Testis (tissue), 3 donors: Measurements from ENCODE around the gene MTUS2. TPM values are rescaled to one million over a fixed set of nuclear protein-coding genes. Genes with fewer than 3 reads are reported as not detected.

Experiments
- DNase-seq: peaks from one replicate; pipeline ENCODE4 v3.0.0-alpha.2; 2019
- H3K27ac ChIP-seq, 2 donors: fragments of 200-600 bp; sonication (generic); one replicate each; pipeline ENCODE4 v1.5.1; 2019
- H3K27me3 ChIP-seq: fragments of 200-600 bp; sonication (generic); one replicate; pipeline ENCODE4 v1.5.1; 2019
- H3K36me3 ChIP-seq: fragments of 200-600 bp; sonication (generic); one replicate; pipeline ENCODE4 v1.5.1; 2017; ENCODE audit warnings: low read depth; ENCODE audit errors: missing control alignments
- H3K4me1 ChIP-seq: fragments of 200-600 bp; sonication (generic); one replicate; pipeline ENCODE4 v1.5.1; 2019
- H3K4me3 ChIP-seq, 2 donors: fragments of 200-600 bp; sonication (generic); one replicate each; pipeline ENCODE4 v1.5.1; 2017 to 2019
- H3K9me3 ChIP-seq: fragments of 200-600 bp; sonication (generic); one replicate; pipeline ENCODE4 v1.5.1; 2017
- POLR2A ChIP-seq: fragments of 450-650 bp; IDR thresholded peaks from one replicate; pipeline ENCODE4 v1.6.1; 2017; ENCODE audit warnings: antibody characterized with exemption, mild to moderate bottlenecking, moderate library complexity
- whole genome bisulfite sequencing, 2 donors: methylation state at CpG; one replicate each; pipeline ENCODE4 v1.1.5; 2018; 5-methylcytosine and 5-hydroxymethylcytosine counted together
- intact Hi-C: fragments of 100-400 bp; cut with DNase I; formaldehyde crosslinking; loops from one replicate; pipeline ENCODE4 v1.15.1; 2023; ENCODE audit warnings: low total_unique reads
- polyA plus RNA-seq: library from polyadenylated mRNA; stranded (reverse); fragments of 350-450 nt; fragmentation: Illumina TruSeq; extraction: RNeasy Lipid Tissue Mini Kit (QIAGEN cat#74804); gene quantifications from one replicate; pipeline ENCODE4 v1.2.3, GENCODE V29; 2014; ENCODE audit warnings: low read depth, low replicate concordance; ENCODE audit not compliant: insufficient read depth
- total RNA-seq, 2 donors: library from RNA; depleted of rRNA; stranded (reverse); fragments of >200 nt; gene quantifications; one replicate each; pipeline ENCODE4 v1.2.3, GENCODE V29; 2016
- TF ChIP-seq, protein P1 (sequence below), 3 experiments: fragments of 450-650 bp in 2 of 3; fragments of 200-600 bp in 1 of 3; sonication (generic) in 1 of 3; IDR thresholded peaks; one replicate each; pipeline ENCODE4 v1.5.1; 2016 to 2019; ENCODE audit warnings: antibody characterized with exemption in 3 of 3, mild to moderate bottlenecking in 2 of 3, moderate library complexity in 1 of 3

The MTUS2 gene
- total and polyA plus RNA-seq, 3 donors from 2014 or later: 2.1 to 9.2 (median 8.3) TPM

DNA sequence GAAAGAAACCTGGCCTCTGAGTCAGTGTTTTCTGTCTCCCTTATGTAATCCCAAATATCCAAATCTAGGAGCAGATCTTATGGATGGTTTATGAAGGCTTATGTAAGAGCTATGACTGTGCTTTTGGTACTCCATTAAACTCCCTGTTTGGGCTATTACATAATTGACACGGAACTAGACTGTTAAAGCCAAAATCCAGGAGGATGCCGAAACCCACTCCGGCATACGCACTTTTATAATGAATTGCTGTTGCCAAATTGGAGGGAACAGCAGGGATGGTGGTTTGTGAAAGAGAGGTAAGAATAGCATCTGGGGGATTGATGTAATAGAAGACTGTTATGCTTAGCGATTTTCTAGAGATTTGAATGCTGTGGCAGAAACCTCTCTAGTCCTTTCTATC, 2.0 kb downstream of the MTUS2 start:
- intact Hi-C loops: no loop called here
- Histone ChIP-seq H3K27me3 (no peaks in the 10 kb centered on the region), H3K36me3 (no peaks in the 10 kb centered on the region), H3K4me3 (no peak overlapping the region), H3K9me3 (no peaks in the 10 kb centered on the region), H3K27ac (no peak overlapping the region), H3K4me1 (peaks cover 4% of the 10 kb centered on the region)
- no peak for TF ChIP-seq POLR2A
- TF ChIP-seq, protein P1, sequence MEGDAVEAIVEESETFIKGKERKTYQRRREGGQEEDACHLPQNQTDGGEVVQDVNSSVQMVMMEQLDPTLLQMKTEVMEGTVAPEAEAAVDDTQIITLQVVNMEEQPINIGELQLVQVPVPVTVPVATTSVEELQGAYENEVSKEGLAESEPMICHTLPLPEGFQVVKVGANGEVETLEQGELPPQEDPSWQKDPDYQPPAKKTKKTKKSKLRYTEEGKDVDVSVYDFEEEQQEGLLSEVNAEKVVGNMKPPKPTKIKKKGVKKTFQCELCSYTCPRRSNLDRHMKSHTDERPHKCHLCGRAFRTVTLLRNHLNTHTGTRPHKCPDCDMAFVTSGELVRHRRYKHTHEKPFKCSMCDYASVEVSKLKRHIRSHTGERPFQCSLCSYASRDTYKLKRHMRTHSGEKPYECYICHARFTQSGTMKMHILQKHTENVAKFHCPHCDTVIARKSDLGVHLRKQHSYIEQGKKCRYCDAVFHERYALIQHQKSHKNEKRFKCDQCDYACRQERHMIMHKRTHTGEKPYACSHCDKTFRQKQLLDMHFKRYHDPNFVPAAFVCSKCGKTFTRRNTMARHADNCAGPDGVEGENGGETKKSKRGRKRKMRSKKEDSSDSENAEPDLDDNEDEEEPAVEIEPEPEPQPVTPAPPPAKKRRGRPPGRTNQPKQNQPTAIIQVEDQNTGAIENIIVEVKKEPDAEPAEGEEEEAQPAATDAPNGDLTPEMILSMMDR (IDR thresholded peaks at IDR 0.05): no peak
- no peak for DNase-seq
- 72 to 83% methylated on average over 5 of the region's 5 CpGs for WGBS, 2 donors

- Histone ChIP-seq H3K4me3 (no peak overlapping the region), H3K27ac (no peak overlapping the region), H3K4me1 (peaks cover 4% of the 10 kb centered on the region), H3K27me3 (no peaks in the 10 kb centered on the region), H3K36me3 (no peaks in the 10 kb centered on the region), H3K9me3 (no peaks in the 10 kb centered on the region)
- WGBS, 2 donors: 68 to 73% methylated on average over 3 of the region's 3 CpGs
- intact Hi-C loops: no loop called here
- TF ChIP-seq, protein P1 (IDR thresholded peaks at IDR 0.05): no peak
- no peak for TF ChIP-seq POLR2A
- DNase-seq: no peak
Measured at GRCh38 chr13:28822801-28823200, 2.7 kb downstream of the MTUS2 start.

GRCh38 chr13:28825379-28825778, 5.2 kb downstream of the MTUS2 start:
- Histone ChIP-seq H3K4me1 (no peaks in the 10 kb centered on the region), H3K4me3 (no peak overlapping the region), H3K27me3 (no peaks in the 10 kb centered on the region), H3K9me3 (no peaks in the 10 kb centered on the region), H3K36me3 (no peaks in the 10 kb centered on the region), H3K27ac (no peak overlapping the region)
- DNase-seq: no peak
- intact Hi-C loops: no loop called here
- WGBS, 2 donors: 89 to 90% methylated on average over 3 of the region's 3 CpGs
- TF ChIP-seq POLR2A: no peak
- TF ChIP-seq, protein P1 (IDR thresholded peaks at IDR 0.05): no peak

DNA sequence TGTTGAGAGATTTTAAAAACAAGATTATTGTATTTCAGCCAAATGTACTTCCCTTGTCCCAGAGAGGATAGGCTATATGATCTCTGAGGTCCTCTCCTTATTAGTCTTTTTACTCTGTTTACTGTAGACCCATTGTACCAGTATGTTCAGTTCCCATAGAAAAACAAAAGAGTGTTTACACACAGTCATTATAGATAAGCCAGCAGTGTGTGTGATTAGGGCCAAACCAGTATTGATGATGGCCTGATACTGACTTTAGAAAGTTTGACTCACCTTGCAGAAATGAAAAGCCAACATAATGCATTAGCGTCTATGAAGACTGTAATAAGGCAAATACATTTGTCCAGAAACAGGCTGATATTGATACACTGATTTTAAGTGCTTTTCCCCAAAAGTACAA, 6.2 kb downstream of the MTUS2 start:
- WGBS, 2 donors: 95 to 97% methylated on average over 1 of the region's 1 CpG
- DNase-seq: no peak
- Histone ChIP-seq H3K4me3 (no peak overlapping the region), H3K4me1 (no peaks in the 10 kb centered on the region), H3K36me3 (no peaks in the 10 kb centered on the region), H3K27ac (no peak overlapping the region), H3K9me3 (no peaks in the 10 kb centered on the region), H3K27me3 (no peaks in the 10 kb centered on the region)
- TF ChIP-seq POLR2A: no peak
- TF ChIP-seq, protein P1 (IDR thresholded peaks at IDR 0.05): no peak
- intact Hi-C loops: no loop called here

- H3K27me3 ChIP-seq: no peaks in the 10 kb centered on the region
- no peaks in the 10 kb centered on the region for H3K36me3 ChIP-seq
- no peak for TF ChIP-seq POLR2A
- TF ChIP-seq, protein P1 (IDR thresholded peaks at IDR 0.05): no peak
- DNase-seq: no peak
- no peak overlapping the region for H3K4me3 ChIP-seq
- H3K9me3 ChIP-seq: no peaks in the 10 kb centered on the region
- intact Hi-C loops: no loop called here
- H3K4me1 ChIP-seq: no peaks in the 10 kb centered on the region
- H3K27ac ChIP-seq: no peak overlapping the region
Measured at GRCh38 chr13:28830580-28830979, 10.4 kb downstream of the MTUS2 start.
